ENCODE results near the gene CEACAM4.
"Not testable (repeated sequence)": the region's sequence is repeated elsewhere in the genome, so short reads cannot be mapped to it uniquely, and the experiment has no call there.

CEACAM4 gene

GRCh38 chr19:41626877-41627276 is at the start of gene CEACAM4:
Gene CEACAM4, minus strand, starts transcription at chr19:41627074. Its CDS starts 111 bp downstream, at chr19:41626963.
- no peak for DNase-seq

- DNase-seq = no peak
Measured at GRCh38 chr19:41671486-41671885, 44.6 kb upstream of the CEACAM4 start.

GRCh38 chr19:41670755-41671154 is 43.9 kb upstream of the CEACAM4 start:
- no peak for DNase-seq

- no peak for DNase-seq
Measured at GRCh38 chr19:41668315-41668714, 41.4 kb upstream of the CEACAM4 start.

GRCh38 chr19:41666075-41666474 is 39.2 kb upstream of the CEACAM4 start:
- DNase-seq = no peak

GRCh38 chr19:41657157-41657556 is 30.3 kb upstream of the CEACAM4 start:
- no peak for DNase-seq

- not testable (repeated sequence) for DNase-seq
Measured at GRCh38 chr19:41656756-41657155, 29.9 kb upstream of the CEACAM4 start.

- no peak for DNase-seq
Measured at GRCh38 chr19:41652250-41652649, 25.4 kb upstream of the CEACAM4 start.

- no peak for DNase-seq
Measured at GRCh38 chr19:41649827-41650226, 23.0 kb upstream of the CEACAM4 start.

GRCh38 chr19:41646589-41647204 is 19.8 kb upstream of the CEACAM4 start:
- DNase-seq = no peak

GRCh38 chr19:41641879-41642485 is 15.1 kb upstream of the CEACAM4 start:
- no peak for DNase-seq

GRCh38 chr19:41638641-41639081 is 11.8 kb upstream of the CEACAM4 start:
- no peak for DNase-seq

- DNase-seq = no peak
Measured at GRCh38 chr19:41637484-41637883, 10.6 kb upstream of the CEACAM4 start.

- DNase-seq = no peak
Measured at GRCh38 chr19:41627966-41628675, 1.2 kb upstream of the CEACAM4 start.

GRCh38 chr19:41626278-41626677 is 596 bp downstream of the CEACAM4 start:
- no peak for DNase-seq

GRCh38 chr19:41624937-41625336 is 1.9 kb downstream of the CEACAM4 start:
- no peak for DNase-seq

- DNase-seq = no peak
Measured at GRCh38 chr19:41624515-41624914, 2.4 kb downstream of the CEACAM4 start.

GRCh38 chr19:41623360-41623759 is 3.5 kb downstream of the CEACAM4 start:
- DNase-seq = no peak

- no peak for DNase-seq
Measured at GRCh38 chr19:41621654-41622053, 5.2 kb downstream of the CEACAM4 start.

- DNase-seq = no peak
Measured at GRCh38 chr19:41621226-41621625, 5.6 kb downstream of the CEACAM4 start.

GRCh38 chr19:41620171-41620570 is 6.7 kb downstream of the CEACAM4 start:
- DNase-seq = no peak

GRCh38 chr19:41619018-41619556 is 7.8 kb downstream of the CEACAM4 start:
- DNase-seq = no peak

GRCh38 chr19:41617941-41618730 is 8.7 kb downstream of the CEACAM4 start:
- no peak for DNase-seq

Measured in NCI-H524 treated with DMSO at 0.1 percent for 48 hours (cell line).